Measurements from ENCODE around the gene ULK3.

DNA sequence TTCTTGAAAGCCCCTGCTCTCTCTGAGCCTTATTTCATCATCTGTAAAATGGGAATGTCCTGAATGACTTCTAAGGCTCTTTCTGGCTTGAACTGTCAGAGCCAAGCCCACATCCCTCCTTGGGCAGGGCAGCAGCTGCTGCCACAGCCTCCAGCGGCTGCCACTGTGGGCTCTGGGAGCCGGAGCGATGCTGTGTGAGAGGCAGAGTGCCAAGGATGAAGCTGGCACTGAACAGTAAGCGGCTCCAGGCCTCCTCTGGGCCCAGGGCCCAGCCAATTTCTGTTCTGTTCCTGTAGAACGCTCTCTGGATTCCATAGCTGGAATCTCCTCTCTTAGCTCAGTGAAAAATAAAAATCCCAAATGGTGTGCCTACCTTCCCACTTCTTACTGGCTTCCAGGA, 12.1 kb downstream of the ULK3 start:
- TF ChIP-seq CTCF (IDR thresholded peaks at IDR 0.05) (no peak), EP300 (IDR thresholded peaks at IDR 0.05) (no peak), POLR2A (IDR thresholded peaks at IDR 0.05; ENCODE audit: low read length) (no peak), RNF2 (IDR thresholded peaks at IDR 0.05; ENCODE audit: borderline replicate concordance, low read depth) (no peak), MAZ (IDR thresholded peaks at IDR 0.05; ENCODE audit: borderline replicate concordance, low read depth, low read length) (no peak), CHD2 (IDR thresholded peaks at IDR 0.05; ENCODE audit: low read length, partially characterized antibody) (no peak), FOSL2 (IDR thresholded peaks at IDR 0.05) (no peak), FOSL2 (CRISPR knock-in tag; IDR thresholded peaks at IDR 0.05) (no peak)
- TF ChIP-seq, protein P1, sequence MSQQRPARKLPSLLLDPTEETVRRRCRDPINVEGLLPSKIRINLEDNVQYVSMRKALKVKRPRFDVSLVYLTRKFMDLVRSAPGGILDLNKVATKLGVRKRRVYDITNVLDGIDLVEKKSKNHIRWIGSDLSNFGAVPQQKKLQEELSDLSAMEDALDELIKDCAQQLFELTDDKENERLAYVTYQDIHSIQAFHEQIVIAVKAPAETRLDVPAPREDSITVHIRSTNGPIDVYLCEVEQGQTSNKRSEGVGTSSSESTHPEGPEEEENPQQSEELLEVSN (IDR thresholded peaks at IDR 0.05; ENCODE audit: borderline replicate concordance, low read depth), result no peak
- TF ChIP-seq, protein P2, sequence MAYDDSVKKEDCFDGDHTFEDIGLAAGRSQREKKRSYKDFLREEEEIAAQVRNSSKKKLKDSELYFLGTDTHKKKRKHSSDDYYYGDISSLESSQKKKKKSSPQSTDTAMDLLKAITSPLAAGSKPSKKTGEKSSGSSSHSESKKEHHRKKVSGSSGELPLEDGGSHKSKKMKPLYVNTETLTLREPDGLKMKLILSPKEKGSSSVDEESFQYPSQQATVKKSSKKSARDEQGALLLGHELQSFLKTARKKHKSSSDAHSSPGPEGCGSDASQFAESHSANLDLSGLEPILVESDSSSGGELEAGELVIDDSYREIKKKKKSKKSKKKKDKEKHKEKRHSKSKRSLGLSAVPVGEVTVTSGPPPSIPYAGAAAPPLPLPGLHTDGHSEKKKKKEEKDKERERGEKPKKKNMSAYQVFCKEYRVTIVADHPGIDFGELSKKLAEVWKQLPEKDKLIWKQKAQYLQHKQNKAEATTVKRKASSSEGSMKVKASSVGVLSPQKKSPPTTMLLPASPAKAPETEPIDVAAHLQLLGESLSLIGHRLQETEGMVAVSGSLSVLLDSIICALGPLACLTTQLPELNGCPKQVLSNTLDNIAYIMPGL (CRISPR knock-in tag; IDR thresholded peaks at IDR 0.05; ENCODE audit: borderline replicate concordance), result no peak
